Measurements from ENCODE around the gene CCR5.

GRCh38 chr3:46325645-46326300, 45.0 kb upstream of the CCR5 start:
- TF ChIP-seq EZH2 (IDR thresholded peaks at IDR 0.05) (no peak), CTCF (IDR thresholded peaks at IDR 0.05) (no peak)
